Fibroblast of skin of right quadriceps (primary cell): ENCODE results near the gene NMNAT3.
"Not testable (repeated sequence)": the region's sequence is repeated elsewhere in the genome, so short reads cannot be mapped to it uniquely, and the experiment has no call there.

Source experiments
- DNase-seq: peaks from one replicate; pipeline ENCODE4 v3.0.0-alpha.2; 2013

NMNAT3 gene

GRCh38 chr3:139634111-139634635 is 43.6 kb downstream of the NMNAT3 start:
- DNase-seq = no peak

DNA sequence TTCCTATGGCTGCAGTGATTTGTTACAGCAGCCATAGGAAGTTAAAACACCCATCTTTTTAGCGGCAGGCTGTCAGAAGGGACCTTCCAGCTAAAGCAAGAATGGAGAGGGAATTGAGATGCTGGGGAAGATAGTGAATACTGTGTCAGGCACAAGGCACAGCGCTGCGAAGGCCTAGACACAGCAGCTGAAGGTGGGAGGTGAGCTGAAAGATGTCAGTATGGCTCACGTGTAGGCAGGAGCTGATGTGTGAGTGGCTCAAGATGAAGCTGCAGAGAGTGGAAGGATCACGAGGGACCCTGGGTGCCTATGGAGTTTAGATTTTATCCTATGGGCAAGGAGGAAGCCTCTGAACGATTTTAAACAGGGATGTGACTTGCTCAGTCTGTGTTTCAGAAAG is 44.3 kb downstream of the NMNAT3 start:
- DNase-seq = no peak

DNA sequence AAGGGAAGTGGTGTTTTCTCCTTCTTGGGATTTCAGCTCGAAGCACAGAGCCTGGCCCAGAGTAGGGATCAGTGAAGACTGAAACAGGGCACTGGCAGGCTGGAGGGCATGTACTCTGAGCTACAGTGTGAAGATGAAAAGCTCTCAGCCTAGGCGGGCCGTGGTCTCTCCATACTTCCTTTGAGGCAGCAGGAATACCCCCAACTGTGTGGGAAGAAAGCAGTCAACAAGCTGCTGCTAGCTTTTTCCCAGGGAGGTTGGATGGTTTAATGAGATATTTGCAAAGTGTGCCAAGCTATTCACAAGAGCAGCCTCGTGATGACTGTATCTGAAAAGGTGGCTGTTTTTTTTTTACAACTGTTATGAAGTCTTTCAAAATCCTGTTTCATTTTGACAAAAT is 47.2 kb downstream of the NMNAT3 start:
- DNase-seq = no peak

DNA sequence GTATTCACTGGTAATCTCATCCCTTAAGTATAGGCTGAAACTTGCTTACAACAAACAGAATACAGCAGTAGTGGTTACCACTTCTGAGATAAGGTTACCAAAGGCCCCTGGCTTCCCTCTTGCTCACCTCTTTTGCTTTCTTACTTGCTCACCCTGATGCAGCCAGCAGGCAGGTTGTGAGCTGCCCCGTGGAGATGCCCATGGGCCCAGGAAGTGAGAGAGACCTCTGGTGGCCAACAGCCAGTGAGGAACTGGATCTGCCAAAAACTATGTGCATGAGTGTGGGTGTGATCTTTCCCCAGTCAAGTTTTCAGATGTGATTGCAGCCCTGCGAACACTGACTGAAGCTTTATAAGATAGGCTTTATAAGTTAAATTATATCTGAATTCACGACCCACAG is 48.7 kb downstream of the NMNAT3 start:
- peak; percentile 2 for DNase-seq

DNA sequence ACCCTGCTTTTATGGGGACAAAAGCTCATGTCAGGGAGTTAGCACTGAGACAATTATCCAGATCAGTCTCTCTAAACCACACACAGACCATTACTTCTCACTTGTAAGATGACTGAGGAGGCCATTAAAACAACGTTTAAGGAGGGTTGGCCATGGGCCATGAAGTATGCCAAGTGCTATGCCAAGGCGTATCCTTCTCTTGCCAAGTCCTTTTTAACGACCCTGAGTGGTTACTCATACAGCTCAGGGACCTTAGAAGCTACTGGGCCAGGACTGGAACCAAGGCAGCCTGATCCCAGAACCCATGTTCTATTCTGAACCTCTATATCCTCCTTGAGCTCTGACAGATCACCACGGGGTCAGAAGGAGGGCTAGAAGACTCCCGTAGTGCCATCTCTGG is 50.0 kb downstream of the NMNAT3 start:
- DNase-seq = no peak

GRCh38 chr3:139620438-139620837 is 57.3 kb downstream of the NMNAT3 start:
- DNase-seq = no peak

GRCh38 chr3:139619484-139619883 is 58.3 kb downstream of the NMNAT3 start:
- DNase-seq = no peak

DNA sequence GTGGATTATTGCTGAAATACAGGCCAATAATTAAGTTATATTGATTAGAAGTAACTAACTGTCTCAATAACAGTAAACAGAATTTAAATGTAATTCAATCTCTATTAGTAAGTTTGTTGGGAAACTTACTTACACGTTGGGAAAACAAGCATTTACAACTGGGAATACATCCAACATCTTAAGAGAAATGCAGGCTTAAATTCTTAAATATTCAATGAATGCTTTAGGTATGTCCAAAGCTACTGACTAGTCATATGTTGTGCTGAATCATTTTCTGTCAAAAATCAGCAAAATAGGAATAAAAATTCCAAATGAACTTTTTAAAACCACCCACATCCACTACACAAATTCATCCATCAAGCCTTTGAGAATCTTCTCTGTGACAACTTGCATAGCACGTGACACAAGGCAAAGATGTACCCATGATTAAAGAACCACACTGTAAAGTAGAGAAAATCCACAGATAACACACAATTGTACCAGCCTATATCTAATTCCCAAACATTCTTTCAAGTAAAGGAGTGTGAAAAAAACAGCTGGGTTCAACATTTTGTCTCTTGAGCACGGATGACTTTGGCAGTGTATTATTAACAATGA is 60.0 kb downstream of the NMNAT3 start:
- no peak for DNase-seq

DNA sequence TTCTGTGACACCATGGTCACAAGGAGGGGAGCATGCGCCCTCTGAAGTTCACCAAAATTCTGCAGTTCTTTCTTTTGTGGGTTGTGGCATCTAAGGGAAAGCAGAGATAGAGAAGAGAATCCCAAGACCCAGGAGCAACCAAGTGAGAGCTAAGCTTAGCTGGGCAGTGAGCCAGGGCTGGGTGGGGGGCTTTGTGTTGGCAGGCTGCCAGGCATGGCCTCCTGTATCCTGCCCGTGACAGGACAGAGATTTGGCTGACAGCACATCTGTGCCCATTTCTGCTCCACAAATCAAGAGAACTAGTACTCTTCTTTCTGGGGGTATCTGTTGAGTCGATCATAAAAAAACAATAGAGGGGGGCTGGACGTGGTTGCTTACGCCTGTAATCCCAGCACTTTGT is 66.2 kb downstream of the NMNAT3 start:
- DNase-seq = no peak

DNA sequence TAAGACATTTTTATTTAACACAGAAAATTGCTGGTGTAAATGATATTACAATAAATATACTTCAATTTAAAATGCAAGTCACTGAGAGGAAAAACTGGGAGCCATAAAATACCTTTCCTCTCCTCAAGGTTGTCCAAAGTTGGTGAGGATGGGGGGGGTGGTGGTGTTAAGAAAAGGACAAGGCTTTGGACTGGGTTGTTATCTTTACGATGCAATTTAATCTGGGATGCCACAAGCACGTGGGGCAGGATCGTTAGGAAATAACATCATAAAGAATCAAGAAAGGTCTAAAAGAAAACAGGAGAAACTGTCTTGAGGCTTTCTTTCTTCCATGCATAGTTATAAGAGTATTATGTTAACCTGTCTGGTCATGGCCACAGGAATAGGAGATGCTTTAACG is 66.9 kb downstream of the NMNAT3 start:
- DNase-seq = no peak

- no peak for DNase-seq
These were observed 68.8 kb downstream of the NMNAT3 start for GRCh38 chr3:139608924-139609323.

DNA sequence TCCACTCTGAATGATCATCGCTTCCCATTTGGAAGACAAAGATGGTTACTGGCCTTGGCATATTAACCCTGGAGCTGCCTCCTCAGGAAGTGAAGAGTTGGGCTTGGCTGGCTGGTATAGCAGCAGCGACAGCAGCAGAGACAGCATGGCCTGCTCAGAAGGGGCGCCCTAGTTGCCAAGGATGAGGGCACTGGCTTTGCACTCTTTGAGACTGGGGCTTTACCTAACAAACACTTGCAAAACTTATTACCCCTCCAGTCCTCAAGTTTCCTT is 69.7 kb downstream of the NMNAT3 start:
- no peak for DNase-seq

DNA sequence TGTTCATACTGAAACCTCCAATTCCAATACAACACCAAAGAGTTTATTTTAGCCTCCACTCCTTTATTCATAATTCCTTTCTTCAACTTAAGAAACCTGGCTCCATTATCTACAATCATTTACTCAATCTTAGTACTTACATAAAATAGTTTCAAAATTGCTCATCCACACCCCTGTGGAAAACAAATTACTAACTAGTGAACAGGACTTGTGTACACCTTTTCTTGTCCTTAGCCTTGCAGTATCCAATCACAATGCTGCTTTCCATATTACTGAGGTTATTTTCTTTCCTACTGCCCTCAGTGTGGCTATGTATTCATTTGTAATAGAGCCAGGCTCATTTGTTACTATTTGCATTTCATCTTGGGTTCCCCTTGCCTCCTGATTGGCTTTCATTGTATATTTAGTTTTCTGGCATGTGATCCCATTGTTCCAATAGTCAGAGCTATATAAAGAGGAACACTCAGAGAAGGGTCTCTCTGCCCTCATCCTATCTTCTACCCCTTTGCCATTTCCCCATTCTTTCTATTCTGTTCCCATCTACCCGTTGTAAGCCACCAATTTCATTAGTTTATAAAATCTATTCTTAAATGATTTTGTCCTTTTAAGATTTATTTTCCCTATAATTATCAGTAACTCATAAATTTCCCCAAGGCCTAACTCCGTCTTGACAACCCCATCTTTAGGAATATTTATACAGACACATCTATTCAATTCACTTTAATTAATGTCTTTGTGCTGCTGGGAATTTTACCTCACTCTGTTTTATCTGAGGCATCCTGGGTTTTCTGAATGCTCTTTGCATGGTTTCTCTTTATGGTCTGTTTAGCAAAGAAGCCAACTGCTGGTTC is 70.3 kb downstream of the NMNAT3 start:
- DNase-seq = no peak

DNA sequence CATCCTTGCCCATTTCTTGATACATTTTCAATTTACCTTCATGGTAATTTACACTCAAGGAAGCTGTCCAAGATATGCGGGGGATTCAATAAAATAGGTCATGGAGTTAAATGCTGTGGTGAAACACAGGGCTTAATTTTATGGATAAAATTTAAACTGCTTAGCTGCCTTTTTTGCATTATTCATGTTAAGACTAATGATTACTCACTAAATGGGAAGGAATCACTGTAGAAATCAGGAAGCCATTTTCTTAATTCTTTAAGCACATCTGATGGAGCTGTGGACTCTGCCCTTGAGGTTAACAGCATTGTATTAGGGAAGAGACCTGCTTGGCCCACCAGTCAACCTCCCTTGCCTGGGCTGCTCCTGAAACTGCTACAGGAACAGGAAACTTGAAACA is 75.8 kb downstream of the NMNAT3 start:
- DNase-seq = no peak

GRCh38 chr3:139601191-139601961 is 76.4 kb downstream of the NMNAT3 start:
- no peak for DNase-seq

GRCh38 chr3:139597947-139598346 is 79.8 kb downstream of the NMNAT3 start:
- no peak for DNase-seq

GRCh38 chr3:139591186-139591585 is 86.6 kb downstream of the NMNAT3 start:
- DNase-seq = not testable (repeated sequence)

DNA sequence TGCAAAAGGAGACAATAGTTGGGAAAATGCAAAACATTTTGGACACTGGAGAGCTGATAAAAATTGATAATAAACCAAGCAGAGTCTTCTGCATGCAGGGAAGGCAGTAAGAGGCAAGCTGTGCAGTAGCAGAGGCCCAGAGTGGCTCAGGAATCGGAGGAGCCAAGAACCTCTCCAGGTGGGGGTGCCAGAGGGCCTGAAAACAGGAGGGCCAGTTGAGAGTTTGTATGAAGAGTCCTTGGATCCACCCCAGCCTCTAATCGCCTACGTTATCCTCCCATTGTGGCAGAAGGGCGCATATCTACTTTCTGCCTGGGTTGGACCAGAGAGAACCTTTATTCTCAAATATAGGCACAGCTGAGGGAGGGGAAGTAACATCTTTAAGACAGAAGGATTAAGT is 89.3 kb downstream of the NMNAT3 start:
- no peak for DNase-seq

GRCh38 chr3:139587797-139588196 is 90.0 kb downstream of the NMNAT3 start:
- no peak for DNase-seq

GRCh38 chr3:139586420-139587017 is 91.3 kb downstream of the NMNAT3 start:
- no peak for DNase-seq

GRCh38 chr3:139585820-139586219 is 92.0 kb downstream of the NMNAT3 start:
- no peak for DNase-seq

DNA sequence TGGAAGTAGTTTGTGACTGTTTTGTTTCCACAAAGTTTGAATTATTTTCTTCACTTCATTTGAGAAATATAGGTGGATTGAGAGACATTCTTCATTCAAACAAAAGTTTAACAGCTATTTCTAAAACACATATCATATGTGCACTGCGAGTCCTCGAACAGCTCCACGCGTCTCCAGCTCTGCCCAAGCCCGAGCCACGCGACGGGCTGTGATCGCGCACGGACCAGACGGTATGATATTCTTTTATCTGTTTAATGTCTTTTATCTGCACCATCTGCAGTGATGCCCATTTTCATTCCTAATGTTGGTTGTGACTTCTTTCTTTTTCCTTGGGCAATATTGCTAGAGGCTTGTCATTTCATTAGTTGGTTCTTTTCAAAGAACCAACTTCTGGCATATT is 94.1 kb downstream of the NMNAT3 start:
- DNase-seq = not testable (repeated sequence)

DNA sequence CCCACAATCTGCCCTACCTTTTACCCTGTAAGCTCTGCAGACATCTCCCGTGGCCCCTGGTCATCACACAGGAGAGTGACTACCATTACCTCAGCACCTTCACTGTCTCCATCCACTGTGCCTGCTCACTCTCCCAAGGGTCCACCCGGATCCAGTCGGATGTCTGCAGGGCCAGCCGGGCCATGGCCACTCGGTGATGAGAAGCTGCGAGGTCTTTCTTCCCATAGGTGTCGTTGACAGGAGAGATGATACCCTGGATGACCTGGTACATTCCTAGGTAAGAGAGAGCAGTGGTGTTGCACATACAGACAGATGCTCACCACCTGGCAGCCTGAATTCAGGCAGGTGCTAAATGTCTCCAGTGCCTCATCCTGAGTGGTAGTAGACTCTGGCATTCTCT is 99.0 kb downstream of the NMNAT3 start:
- DNase-seq = no peak

- DNase-seq = no peak
These were observed 99.9 kb downstream of the NMNAT3 start for GRCh38 chr3:139577909-139578308.
